MCF 10A (cell line): ENCODE data around the gene ETV5. TPM values are rescaled to one million over a fixed set of nuclear protein-coding genes. Genes with fewer than 3 reads are reported as not detected.
A peak's percentile ranks its signal among the peaks of the same experiment; 100 is the strongest.
"Not testable (repeated sequence)": the region's sequence is repeated elsewhere in the genome, so short reads cannot be mapped to it uniquely, and the experiment has no call there.

ENCODE experiments used
- BruUV-seq: library from RNA; stranded (reverse); fragments of 400-500 nt; replicated peaks from 2 replicates; lab custom pipeline; 2021; lab: Mats Ljungman, UMichigan
- CTCF ChIA-PET: fragments of 300-600 bp; sonication (Branson Sonifier 250); formaldehyde crosslinking; extraction: SDS; loops from one replicate; lab custom pipeline; 2021; ENCODE audit warnings: antibody characterized with exemption, inconsistent platforms; lab: Yijun Ruan, JAX
- POLR2A ChIA-PET: fragments of 300-600, 350-650 bp; sonication (Branson Sonifier 250); formaldehyde crosslinking; extraction: SDS; loops from one replicate; lab custom pipeline; 2020; ENCODE audit warnings: antibody characterized with exemption, inconsistent platforms; lab: Yijun Ruan, JAX
- DNase-seq: peaks from one replicate; pipeline ENCODE4 v3.0.0-alpha.2; 2018; ENCODE audit not compliant: unreplicated experiment
- H3K27ac Mint-ChIP-seq: one replicate; pipeline ENCODE4 v1.8.0; 2022; ENCODE audit warnings: mild to moderate bottlenecking, low read depth, mixed read lengths; ENCODE audit not compliant: unreplicated experiment
- H3K27me3 Mint-ChIP-seq: one replicate; pipeline ENCODE4 v1.8.0; 2022; ENCODE audit warnings: mixed read lengths; ENCODE audit not compliant: insufficient read depth, unreplicated experiment
- H3K36me3 Mint-ChIP-seq: one replicate; pipeline ENCODE4 v1.8.0; 2022; ENCODE audit warnings: mild to moderate bottlenecking, moderate library complexity, mixed read lengths; ENCODE audit not compliant: insufficient read depth, unreplicated experiment
- H3K4me1 Mint-ChIP-seq: one replicate; pipeline ENCODE4 v1.8.0; 2022; ENCODE audit warnings: mixed read lengths; ENCODE audit not compliant: insufficient read depth, unreplicated experiment
- H3K4me3 Mint-ChIP-seq: one replicate; pipeline ENCODE4 v1.8.0; 2022; ENCODE audit warnings: mild to moderate bottlenecking, moderate library complexity, mixed read lengths; ENCODE audit not compliant: unreplicated experiment
- H3K9me3 Mint-ChIP-seq: one replicate; pipeline ENCODE4 v1.8.0; 2022; ENCODE audit warnings: mixed read lengths; ENCODE audit not compliant: unreplicated experiment
- CTCF ChIP-seq: fragments of 200-600 bp; IDR thresholded peaks from one replicate; pipeline ENCODE4 v1.8.0; 2022; ENCODE audit warnings: antibody characterized with exemption, mild to moderate bottlenecking; ENCODE audit not compliant: unreplicated experiment
- intact Hi-C: fragments of 100-400 bp; cut with micrococcal nuclease; formaldehyde crosslinking; loops from 2 replicates; pipeline ENCODE4 v1.14.1; 2022
- total RNA-seq: library from RNA; stranded (reverse); gene quantifications from 2 replicates; pipeline ENCODE4 v1.2.3, GENCODE V29; 2022

ETV5 gene
- total RNA-seq, 1 experiment from 2014 or later = 93.0 TPM

DNA sequence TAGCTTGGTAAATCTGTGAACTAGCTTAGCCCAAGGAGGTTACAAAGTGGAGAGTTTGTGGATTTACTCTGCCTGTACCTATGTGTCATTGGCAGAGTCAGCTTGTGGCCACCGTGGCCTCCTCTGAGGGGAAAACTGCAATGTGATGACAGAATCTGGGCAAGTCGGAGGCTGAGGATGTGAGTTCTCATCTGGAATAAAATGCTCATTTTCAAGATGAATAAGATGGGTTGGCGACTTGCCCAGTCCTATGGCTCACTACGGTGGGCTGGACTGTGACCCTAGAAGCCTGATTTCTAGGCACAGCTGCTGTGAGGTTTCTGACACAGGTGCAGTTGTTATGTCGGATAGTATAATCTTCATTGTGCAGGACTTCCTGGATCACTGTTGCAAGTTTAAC is 83.7 kb downstream of the ETV5 start:
- Mint-ChIP-seq H3K4me1 (peaks cover 13% of the 10 kb centered on the region), H3K27me3 (no peaks in the 10 kb centered on the region), H3K9me3 (no peaks in the 10 kb centered on the region), H3K27ac (no peak overlapping the region), H3K4me3 (no peak overlapping the region), H3K36me3 (no peaks in the 10 kb centered on the region)
- POLR2A ChIA-PET = interaction anchor here (0.9 to 1.1 kb wide), 2 partner anchors 9 to 17 kb away, joined by 3 read pairs; no protein-coding TSS in a partner anchor
- TF ChIP-seq CTCF = no peak
- intact Hi-C loops = no loop called here
- CTCF ChIA-PET = interaction anchor here (0.9 kb wide), 1 partner anchor 592 kb away, joined by 4 read pairs; no protein-coding TSS in a partner anchor
- BruUV-seq = no TSS peak
- DNase-seq = no peak

- no peak overlapping the region for H3K4me3 Mint-ChIP-seq
- H3K27ac Mint-ChIP-seq = no peak overlapping the region
- no peaks in the 10 kb centered on the region for H3K9me3 Mint-ChIP-seq
- ChIA-PET POLR2A (no interaction called here), CTCF (interaction anchor here (0.9 to 1.0 kb wide), 2 partner anchors 81 to 593 kb away, joined by 3 to 4 read pairs; no protein-coding TSS in a partner anchor)
- no peak for DNase-seq
- no peaks in the 10 kb centered on the region for H3K27me3 Mint-ChIP-seq
- no TSS peak for BruUV-seq
- H3K36me3 Mint-ChIP-seq = no peaks in the 10 kb centered on the region
- H3K4me1 Mint-ChIP-seq = peaks cover 13% of the 10 kb centered on the region
- intact Hi-C loops = no loop called here
- TF ChIP-seq CTCF = no peak
Measured at GRCh38 chr3:186024210-186024609, 84.7 kb downstream of the ETV5 start.

GRCh38 chr3:186022931-186023330 is 86.0 kb downstream of the ETV5 start:
- peaks cover 13% of the 10 kb centered on the region for H3K4me1 Mint-ChIP-seq
- DNase-seq = no peak
- H3K27ac Mint-ChIP-seq = no peak overlapping the region
- no peaks in the 10 kb centered on the region for H3K27me3 Mint-ChIP-seq
- H3K4me3 Mint-ChIP-seq = no peak overlapping the region
- H3K36me3 Mint-ChIP-seq = no peaks in the 10 kb centered on the region
- no TSS peak for BruUV-seq
- POLR2A ChIA-PET = no interaction called here
- intact Hi-C loops = no loop called here
- no peaks in the 10 kb centered on the region for H3K9me3 Mint-ChIP-seq
- CTCF ChIA-PET = interaction anchor here (0.7 kb wide), 1 partner anchor 479 kb away, joined by 7 read pairs; no protein-coding TSS in a partner anchor
- no peak for TF ChIP-seq CTCF

- POLR2A ChIA-PET = interaction anchor here (0.5 to 1.2 kb wide), 4 partner anchors 13 to 87 kb away, joined by 3 to 8 read pairs (median 4); partner anchors contain the start of gene ETV5
- CTCF ChIA-PET = interaction anchor here (0.6 to 1.5 kb wide), 6 partner anchors 13 to 188 kb away, joined by 3 read pairs; no protein-coding TSS in a partner anchor
- Mint-ChIP-seq H3K9me3 (no peaks in the 10 kb centered on the region), H3K4me3 (no peak overlapping the region), H3K4me1 (peaks cover 13% of the 10 kb centered on the region), H3K36me3 (no peaks in the 10 kb centered on the region), H3K27ac (peak overlapping the region; percentile 83), H3K27me3 (no peaks in the 10 kb centered on the region)
- intact Hi-C loops = no loop called here
- peak; percentile 81 for DNase-seq
- no TSS peak for BruUV-seq
- TF ChIP-seq CTCF = no peak
Measured at GRCh38 chr3:186021673-186022362, 87.1 kb downstream of the ETV5 start.

DNA sequence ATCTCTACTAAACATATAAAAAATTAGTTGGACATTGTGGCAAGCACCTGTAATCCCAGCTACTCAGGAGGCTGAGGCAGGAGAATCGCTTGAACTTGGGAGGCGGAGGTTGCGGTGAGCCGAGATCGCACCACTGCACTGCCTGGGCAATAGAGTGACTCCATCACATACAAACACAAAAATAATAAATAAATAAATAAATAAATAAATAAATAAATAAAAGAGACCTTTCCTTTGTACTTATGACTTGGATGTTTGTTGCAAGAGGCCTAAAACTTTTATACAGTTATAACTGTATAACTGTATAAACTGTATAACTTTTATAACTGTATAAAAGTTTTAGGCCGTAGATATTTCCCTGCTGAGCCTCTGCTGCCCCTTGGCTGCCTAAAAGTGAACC is 87.6 kb downstream of the ETV5 start:
- BruUV-seq, H3K36me3 Mint-ChIP-seq, H3K9me3 Mint-ChIP-seq, DNase-seq, H3K27me3 Mint-ChIP-seq, H3K4me3 Mint-ChIP-seq, intact Hi-C loops: not testable (repeated sequence)
- Mint-ChIP-seq H3K4me1 (peaks cover 12% of the 10 kb centered on the region), H3K27ac (peak overlapping the region; percentile 83)
- ChIA-PET POLR2A (interaction anchor here (0.7 to 1.2 kb wide), 4 partner anchors 13 to 155 kb away, joined by 3 to 8 read pairs (median 4); partner anchors contain the start of gene ETV5), CTCF (interaction anchor here (0.6 to 1.5 kb wide), 6 partner anchors 13 to 189 kb away, joined by 3 read pairs; no protein-coding TSS in a partner anchor)

DNA sequence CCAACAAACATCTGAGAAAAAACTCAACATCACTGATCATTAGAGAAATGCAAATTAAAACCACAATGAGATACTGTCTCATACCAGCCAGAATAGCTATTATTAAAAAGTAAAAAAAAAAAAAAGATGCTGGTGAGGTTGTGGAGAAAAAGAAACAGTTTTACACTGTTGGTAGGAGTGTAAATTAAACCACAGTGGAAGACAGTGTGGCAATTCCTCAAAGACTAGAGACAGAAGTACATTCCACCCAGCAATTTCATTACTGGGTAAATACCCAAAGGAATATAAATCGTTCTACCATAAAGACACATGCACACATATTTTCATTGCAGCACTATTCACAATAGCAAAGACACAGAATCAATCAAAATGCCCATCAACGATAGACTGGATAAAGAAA is 89.6 kb downstream of the ETV5 start:
- POLR2A ChIA-PET, CTCF ChIA-PET, H3K4me3 Mint-ChIP-seq, H3K36me3 Mint-ChIP-seq, BruUV-seq, DNase-seq, H3K27ac Mint-ChIP-seq, intact Hi-C loops, H3K27me3 Mint-ChIP-seq: not testable (repeated sequence)
- Mint-ChIP-seq H3K4me1 (peaks cover 12% of the 10 kb centered on the region), H3K9me3 (peaks cover 12% of the 10 kb centered on the region)
